Testis (tissue), 3 donors: ENCODE results near the gene SIPA1L2. TPM values are rescaled to one million over a fixed set of nuclear protein-coding genes. Genes with fewer than 3 reads are reported as not detected.

Source experiments
- DNase-seq: peaks from one replicate; pipeline ENCODE4 v3.0.0-alpha.2; 2019
- H3K27ac ChIP-seq, 2 donors: fragments of 200-600 bp; sonication (generic); one replicate each; pipeline ENCODE4 v1.5.1; 2019
- H3K27me3 ChIP-seq: fragments of 200-600 bp; sonication (generic); one replicate; pipeline ENCODE4 v1.5.1; 2019
- H3K36me3 ChIP-seq: fragments of 200-600 bp; sonication (generic); one replicate; pipeline ENCODE4 v1.5.1; 2017; ENCODE audit warnings: low read depth; ENCODE audit errors: missing control alignments
- H3K4me1 ChIP-seq: fragments of 200-600 bp; sonication (generic); one replicate; pipeline ENCODE4 v1.5.1; 2019
- H3K4me3 ChIP-seq, 2 donors: fragments of 200-600 bp; sonication (generic); one replicate each; pipeline ENCODE4 v1.5.1; 2017 to 2019
- H3K9me3 ChIP-seq: fragments of 200-600 bp; sonication (generic); one replicate; pipeline ENCODE4 v1.5.1; 2017
- CTCF ChIP-seq, 3 experiments: fragments of 450-650 bp in 2 of 3; fragments of 200-600 bp in 1 of 3; sonication (generic) in 1 of 3; IDR thresholded peaks; one replicate each; pipeline ENCODE4 v1.5.1; 2016 to 2019; ENCODE audit warnings: antibody characterized with exemption in 3 of 3, mild to moderate bottlenecking in 2 of 3, moderate library complexity in 1 of 3
- POLR2A ChIP-seq: fragments of 450-650 bp; IDR thresholded peaks from one replicate; pipeline ENCODE4 v1.6.1; 2017; ENCODE audit warnings: antibody characterized with exemption, mild to moderate bottlenecking, moderate library complexity
- WGBS, 2 donors: methylation state at CpG; one replicate each; pipeline ENCODE4 v1.1.5; 2018; 5-methylcytosine and 5-hydroxymethylcytosine counted together
- intact Hi-C: fragments of 100-400 bp; cut with DNase I; formaldehyde crosslinking; loops from one replicate; pipeline ENCODE4 v1.15.1; 2023; ENCODE audit warnings: low total_unique reads
- polyA plus RNA-seq: library from polyadenylated mRNA; stranded (reverse); fragments of 350-450 nt; fragmentation: Illumina TruSeq; extraction: RNeasy Lipid Tissue Mini Kit (QIAGEN cat#74804); gene quantifications from one replicate; pipeline ENCODE4 v1.2.3, GENCODE V29; 2014; ENCODE audit warnings: low read depth, low replicate concordance; ENCODE audit not compliant: insufficient read depth
- total RNA-seq, 2 donors: library from RNA; depleted of rRNA; stranded (reverse); fragments of >200 nt; gene quantifications; one replicate each; pipeline ENCODE4 v1.2.3, GENCODE V29; 2016

Gene SIPA1L2
- total and polyA plus RNA-seq, 3 donors from 2014 or later, result 19.5 to 43.4 (median 36.1) TPM

- Histone ChIP-seq H3K4me3 (no peak overlapping the region), H3K27me3 (no peaks in the 10 kb centered on the region), H3K27ac (no peak overlapping the region), H3K9me3 (no peaks in the 10 kb centered on the region), H3K4me1 (no peaks in the 10 kb centered on the region), H3K36me3 (no peaks in the 10 kb centered on the region)
- intact Hi-C loops, result no loop called here
- TF ChIP-seq CTCF (IDR thresholded peaks at IDR 0.05) (no peak), POLR2A (no peak)
- WGBS, 2 donors, result 69 to 80% methylated on average over 10 of the region's 10 CpGs
- no peak for DNase-seq
These were observed 39.9 kb downstream of the SIPA1L2 start for GRCh38 chr1:232589812-232590743.

GRCh38 chr1:232589111-232589811 lies 40.7 kb downstream of the SIPA1L2 start:
- DNase-seq, result no peak
- H3K27me3 ChIP-seq, result no peaks in the 10 kb centered on the region
- H3K27ac ChIP-seq, result no peak overlapping the region
- H3K36me3 ChIP-seq, result no peaks in the 10 kb centered on the region
- TF ChIP-seq CTCF (IDR thresholded peaks at IDR 0.05), result no peak
- TF ChIP-seq POLR2A, result no peak
- H3K4me1 ChIP-seq, result no peaks in the 10 kb centered on the region
- H3K9me3 ChIP-seq, result no peaks in the 10 kb centered on the region
- WGBS, 2 donors, result 84 to 86% methylated on average over 6 of the region's 6 CpGs
- intact Hi-C loops, result no loop called here
- H3K4me3 ChIP-seq, result no peak overlapping the region

GRCh38 chr1:232587141-232588008 lies 42.6 kb downstream of the SIPA1L2 start:
- no peak for DNase-seq
- WGBS, 2 donors, result 82 to 84% methylated on average over 11 of the region's 11 CpGs
- Histone ChIP-seq H3K4me1 (no peaks in the 10 kb centered on the region), H3K4me3 (no peak overlapping the region), H3K27me3 (no peaks in the 10 kb centered on the region), H3K9me3 (no peaks in the 10 kb centered on the region), H3K27ac (no peak overlapping the region), H3K36me3 (no peaks in the 10 kb centered on the region)
- TF ChIP-seq POLR2A (no peak), CTCF (IDR thresholded peaks at IDR 0.05) (no peak)
- intact Hi-C loops, result no loop called here

GRCh38 chr1:232586679-232587078 lies 43.3 kb downstream of the SIPA1L2 start:
- Histone ChIP-seq H3K9me3 (no peaks in the 10 kb centered on the region), H3K4me3 (no peak overlapping the region), H3K36me3 (no peaks in the 10 kb centered on the region), H3K27me3 (no peaks in the 10 kb centered on the region), H3K27ac (no peak overlapping the region), H3K4me1 (no peaks in the 10 kb centered on the region)
- WGBS, 2 donors, result 71 to 83% methylated on average over 3 of the region's 3 CpGs
- TF ChIP-seq CTCF (IDR thresholded peaks at IDR 0.05), result no peak
- TF ChIP-seq POLR2A, result no peak
- DNase-seq, result no peak
- intact Hi-C loops, result no loop called here
